HG03457 (cell line): Measurements from ENCODE around the gene FOXK2.

Experiments used
- ATAC-seq: cut with Tn5 transposase; IDR thresholded peaks from one replicate; pipeline ENCODE4 v1.9.1; 2021; ENCODE audit warnings: moderate number of reproducible peaks; ENCODE audit not compliant: unreplicated experiment

Gene FOXK2

GRCh38 chr17:82631544-82631943, 112.0 kb downstream of the FOXK2 start:
- no peak for ATAC-seq

- no peak for ATAC-seq
These were observed 112.9 kb downstream of the FOXK2 start for GRCh38 chr17:82632451-82632850.

- ATAC-seq: no peak
These were observed 113.8 kb downstream of the FOXK2 start for GRCh38 chr17:82633343-82633742.

GRCh38 chr17:82636626-82637598, 117.4 kb downstream of the FOXK2 start:
- ATAC-seq: no peak

GRCh38 chr17:82638183-82638773, 118.7 kb downstream of the FOXK2 start:
- ATAC-seq: no peak

- no peak for ATAC-seq
These were observed 120.1 kb downstream of the FOXK2 start for GRCh38 chr17:82639628-82640027.

- no peak for ATAC-seq
These were observed 120.5 kb downstream of the FOXK2 start for GRCh38 chr17:82640036-82640435.

- ATAC-seq: no peak
These were observed 122.5 kb downstream of the FOXK2 start for GRCh38 chr17:82642022-82642421.

GRCh38 chr17:82644148-82644547, 124.6 kb downstream of the FOXK2 start:
- no peak for ATAC-seq

GRCh38 chr17:82645516-82645915, 126.0 kb downstream of the FOXK2 start:
- ATAC-seq: no peak

- peak; percentile 27 for ATAC-seq
These were observed 128.1 kb downstream of the FOXK2 start for GRCh38 chr17:82647593-82648164.

- ATAC-seq: peak; percentile 52
These were observed 128.7 kb downstream of the FOXK2 start, which contains the start of gene WDR45B for GRCh38 chr17:82648165-82648668. WDR45B (minus strand) TSS chr17:82648444; CDS start chr17:82648340, 104 bp downstream.

GRCh38 chr17:82648742-82649331, 129.3 kb downstream of the FOXK2 start:
- ATAC-seq: no peak

- ATAC-seq: no peak
These were observed 130.1 kb downstream of the FOXK2 start for GRCh38 chr17:82649501-82650261.

- no peak for ATAC-seq
These were observed 131.2 kb downstream of the FOXK2 start for GRCh38 chr17:82650723-82651122.

- no peak for ATAC-seq
These were observed 134.4 kb downstream of the FOXK2 start for GRCh38 chr17:82653651-82654528.
